Measurements from ENCODE around the gene ZNF74.

GRCh38 chr22:20424932-20425565, 31.1 kb downstream of the ZNF74 start:
- no peak for TF ChIP-seq POLR2A (IDR thresholded peaks at IDR 0.05)
- TF ChIP-seq CTCF (IDR thresholded peaks at IDR 0.05): no peak
